ENCODE results near the gene DOCK1. TPM values are rescaled to one million over a fixed set of nuclear protein-coding genes. Genes with fewer than 3 reads are reported as not detected.
"Not testable (repeated sequence)": the region's sequence is repeated elsewhere in the genome, so short reads cannot be mapped to it uniquely, and the experiment has no call there.

Gene DOCK1
- total and polyA plus RNA-seq, 5 experiments from 2014 or later = not detected

GRCh38 chr10:126906704-126907422 lies 1.6 kb downstream of the DOCK1 start:
- Mint-ChIP-seq H3K4me3 (peak overlapping the region in 6 of 10 donors; percentile 1 to 52 (median 28)), H3K4me1 (peaks cover 0 to 8% (median 5%) of the 10 kb centered on the region in 4 donors), H3K36me3 (no peaks in the 10 kb centered on the region), H3K27ac (no peak overlapping the region), H3K27me3 (peaks cover 12 to 34% (median 29%) of the 10 kb centered on the region in 5 donors), H3K9me3 (peaks cover 0 to 7% (median 0%) of the 10 kb centered on the region in 9 donors)
- POLR2A ChIA-PET = no interaction called here
- DNase-seq = peak in 1 of 10 donors; percentile 47
- no peak for ATAC-seq

- Mint-ChIP-seq H3K9me3 (peaks cover 0 to 7% (median 0%) of the 10 kb centered on the region in 9 donors), H3K27me3 (peaks cover 12 to 34% (median 29%) of the 10 kb centered on the region in 5 donors), H3K4me1 (peaks cover 0 to 8% (median 5%) of the 10 kb centered on the region in 4 donors), H3K4me3 (no peak overlapping the region), H3K36me3 (no peaks in the 10 kb centered on the region), H3K27ac (no peak overlapping the region)
- POLR2A ChIA-PET = no interaction called here
- DNase-seq (peak in 1 of 10 donors; percentile 11), ATAC-seq (no peak)
Measured at GRCh38 chr10:126907423-126907970, 2.3 kb downstream of the DOCK1 start.

- Mint-ChIP-seq H3K36me3 (no peaks in the 10 kb centered on the region), H3K4me1 (peaks cover 0 to 8% (median 5%) of the 10 kb centered on the region in 4 donors), H3K9me3 (peaks cover 0 to 7% (median 0%) of the 10 kb centered on the region in 9 donors), H3K27me3 (peaks cover 12 to 32% (median 29%) of the 10 kb centered on the region in 5 donors), H3K27ac (no peak overlapping the region), H3K4me3 (no peak overlapping the region)
- POLR2A ChIA-PET = no interaction called here
- no peak for DNase-seq
- ATAC-seq = no peak
Measured at GRCh38 chr10:126908225-126908624, 3.0 kb downstream of the DOCK1 start.

GRCh38 chr10:126908729-126909128 lies 3.5 kb downstream of the DOCK1 start:
- POLR2A ChIA-PET = no interaction called here
- Mint-ChIP-seq H3K4me3 (no peak overlapping the region), H3K27ac (no peak overlapping the region), H3K9me3 (peaks cover 0 to 7% (median 0%) of the 10 kb centered on the region in 9 donors), H3K36me3 (no peaks in the 10 kb centered on the region), H3K4me1 (peaks cover 0 to 8% (median 5%) of the 10 kb centered on the region in 4 donors), H3K27me3 (peaks cover 8 to 27% (median 24%) of the 10 kb centered on the region in 5 donors)
- peak in 1 of 10 donors; percentile 8 for DNase-seq
- no peak for ATAC-seq

- DNase-seq = no peak
- Mint-ChIP-seq H3K4me3 (peak overlapping the region in 1 of 10 donors; percentile 58), H3K9me3 (peaks cover 0 to 7% (median 0%) of the 10 kb centered on the region in 9 donors), H3K36me3 (no peaks in the 10 kb centered on the region), H3K4me1 (peaks cover 0 to 8% (median 5%) of the 10 kb centered on the region in 4 donors), H3K27me3 (peaks cover 7 to 25% (median 20%) of the 10 kb centered on the region in 5 donors), H3K27ac (no peak overlapping the region)
- POLR2A ChIA-PET = no interaction called here
- ATAC-seq = no peak
Measured at GRCh38 chr10:126909147-126909546, 3.9 kb downstream of the DOCK1 start.

GRCh38 chr10:126910196-126910595 lies 5.0 kb downstream of the DOCK1 start:
- Mint-ChIP-seq H3K4me1 (peaks cover 0 to 5% (median 0%) of the 10 kb centered on the region in 4 donors), H3K9me3 (peaks cover 0 to 7% (median 0%) of the 10 kb centered on the region in 9 donors), H3K36me3 (no peaks in the 10 kb centered on the region), H3K4me3 (no peak overlapping the region), H3K27me3 (peaks cover 2 to 16% (median 13%) of the 10 kb centered on the region in 5 donors), H3K27ac (no peak overlapping the region)
- POLR2A ChIA-PET = no interaction called here
- DNase-seq = no peak
- no peak for ATAC-seq

- H3K4me1 Mint-ChIP-seq = peaks cover 0 to 5% (median 0%) of the 10 kb centered on the region in 4 donors
- no peak overlapping the region for H3K4me3 Mint-ChIP-seq
- peaks cover 2 to 14% (median 13%) of the 10 kb centered on the region in 5 donors for H3K27me3 Mint-ChIP-seq
- H3K27ac Mint-ChIP-seq = no peak overlapping the region
- no peaks in the 10 kb centered on the region for H3K36me3 Mint-ChIP-seq
- POLR2A ChIA-PET = no interaction called here
- H3K9me3 Mint-ChIP-seq = peaks cover 0 to 7% (median 0%) of the 10 kb centered on the region in 9 donors
- ATAC-seq (no peak), DNase-seq (no peak)
Measured at GRCh38 chr10:126910798-126911197, 5.6 kb downstream of the DOCK1 start.

GRCh38 chr10:126911301-126911700 lies 6.1 kb downstream of the DOCK1 start:
- no peaks in the 10 kb centered on the region for H3K36me3 Mint-ChIP-seq
- ATAC-seq (no peak), DNase-seq (no peak)
- peaks cover 0 to 4% (median 0%) of the 10 kb centered on the region in 4 donors for H3K4me1 Mint-ChIP-seq
- no peak overlapping the region for H3K27ac Mint-ChIP-seq
- POLR2A ChIA-PET = no interaction called here
- H3K4me3 Mint-ChIP-seq = no peak overlapping the region
- H3K9me3 Mint-ChIP-seq = peaks cover 0 to 7% (median 0%) of the 10 kb centered on the region in 9 donors
- H3K27me3 Mint-ChIP-seq = peaks cover 2 to 13% (median 12%) of the 10 kb centered on the region in 5 donors

GRCh38 chr10:126913316-126913715 lies 8.1 kb downstream of the DOCK1 start:
- Mint-ChIP-seq H3K27ac (no peak overlapping the region), H3K4me1 (no peaks in the 10 kb centered on the region), H3K36me3 (no peaks in the 10 kb centered on the region), H3K4me3 (no peak overlapping the region), H3K9me3 (peaks cover 0 to 7% (median 0%) of the 10 kb centered on the region in 9 donors), H3K27me3 (no peaks in the 10 kb centered on the region)
- no peak for ATAC-seq
- DNase-seq = no peak
- POLR2A ChIA-PET = no interaction called here

- Mint-ChIP-seq H3K4me3 (no peak overlapping the region), H3K27me3 (peaks cover 0 to 4% (median 0%) of the 10 kb centered on the region in 5 donors), H3K27ac (no peak overlapping the region), H3K36me3 (no peaks in the 10 kb centered on the region), H3K4me1 (no peaks in the 10 kb centered on the region), H3K9me3 (peaks cover 0 to 7% (median 0%) of the 10 kb centered on the region in 9 donors)
- DNase-seq (peak in 1 of 10 donors; percentile 26), ATAC-seq (no peak)
- POLR2A ChIA-PET = no interaction called here
Measured at GRCh38 chr10:126914561-126914960, 9.3 kb downstream of the DOCK1 start.

- H3K4me1 Mint-ChIP-seq, ATAC-seq, H3K27me3 Mint-ChIP-seq, H3K27ac Mint-ChIP-seq, H3K4me3 Mint-ChIP-seq, H3K36me3 Mint-ChIP-seq, DNase-seq, POLR2A ChIA-PET: not testable (repeated sequence)
- H3K9me3 Mint-ChIP-seq = peaks cover 0 to 13% (median 4%) of the 10 kb centered on the region in 9 donors
Measured at GRCh38 chr10:126916952-126917351, 11.7 kb downstream of the DOCK1 start.

GRCh38 chr10:126917375-126917774 lies 12.1 kb downstream of the DOCK1 start:
- peaks cover 0 to 4% (median 0%) of the 10 kb centered on the region in 5 donors for H3K27me3 Mint-ChIP-seq

More at GRCh38 chr10:126917375-126917774, 12.1 kb downstream of the DOCK1 start:
- H3K4me1 Mint-ChIP-seq = no peaks in the 10 kb centered on the region
- H3K36me3 Mint-ChIP-seq = peaks cover 0 to 3% (median 3%) of the 10 kb centered on the region in 3 donors
- no peak for ATAC-seq
- no peak overlapping the region for H3K4me3 Mint-ChIP-seq
- H3K27ac Mint-ChIP-seq = no peak overlapping the region
- POLR2A ChIA-PET = no interaction called here
- peaks cover 0 to 13% (median 4%) of the 10 kb centered on the region in 9 donors for H3K9me3 Mint-ChIP-seq
- DNase-seq = no peak

Measured in naive thymus-derived CD8-positive, alpha-beta T cell (primary cell).